ENCODE measurements around the gene OGFOD3.
"Not testable (repeated sequence)": the region's sequence is repeated elsewhere in the genome, so short reads cannot be mapped to it uniquely, and the experiment has no call there.

OGFOD3 gene

DNA sequence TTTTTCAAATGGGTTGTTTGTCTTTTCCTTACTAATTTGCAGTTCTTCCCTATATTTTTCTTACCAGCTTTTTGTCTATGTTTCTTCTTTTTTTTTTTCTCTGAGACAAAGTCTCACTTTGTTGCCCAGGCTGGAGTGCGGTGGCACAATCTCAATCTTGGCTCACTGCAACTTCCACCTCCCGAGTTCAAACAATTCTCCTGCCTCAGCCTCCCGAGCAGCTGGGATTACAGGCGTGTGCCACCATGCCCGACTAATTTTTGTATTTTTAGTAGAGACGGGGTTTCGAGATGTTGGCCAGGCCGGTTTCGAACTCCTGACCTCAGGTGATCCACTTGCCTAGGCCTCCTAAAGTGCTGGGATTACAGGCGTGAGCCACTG is 45.3 kb downstream of the OGFOD3 start:
- DNase-seq (ENCODE audit: low spot score): not testable (repeated sequence)

DNA sequence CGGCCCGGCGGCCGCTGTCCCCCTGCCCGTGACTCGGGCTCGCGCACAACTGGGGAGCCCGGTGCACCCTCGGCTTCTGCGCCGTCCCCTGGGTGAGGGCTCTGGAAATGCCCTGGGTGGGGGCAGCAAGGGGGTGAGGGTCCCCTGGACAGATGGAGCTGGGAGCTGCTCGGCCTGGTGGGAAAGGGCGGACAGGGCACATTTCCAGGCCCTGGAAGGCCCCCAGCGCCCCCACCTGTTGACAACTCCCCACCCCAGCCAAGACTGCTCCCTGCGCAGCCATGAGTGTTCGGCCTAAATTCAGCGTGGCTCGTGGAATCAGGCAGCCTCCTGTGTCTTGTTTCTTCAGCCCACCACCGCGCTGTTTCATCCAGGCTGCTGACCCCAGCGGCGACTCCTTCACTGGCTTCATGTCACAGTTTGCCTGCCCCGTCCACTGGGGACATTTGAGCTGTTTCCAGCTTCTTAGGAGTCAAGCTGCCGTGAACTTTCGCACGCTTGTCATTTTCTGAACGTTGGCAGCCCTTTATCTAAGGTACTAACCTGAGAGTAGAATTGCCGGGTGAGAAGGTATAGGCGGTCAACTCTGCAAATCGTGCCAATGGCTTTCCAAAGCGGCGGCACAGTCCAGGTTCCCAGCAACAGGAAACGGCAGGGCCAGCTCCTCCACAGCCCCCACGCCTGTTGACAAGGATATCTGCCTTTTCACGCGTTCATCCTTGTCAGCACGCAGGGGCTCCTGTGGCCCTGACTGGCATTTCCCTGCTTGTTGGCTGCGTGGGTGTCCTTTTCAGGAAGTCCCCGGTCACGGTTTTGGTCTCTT is 45.9 kb downstream of the OGFOD3 start:
- DNase-seq (ENCODE audit: low spot score): no peak

DNA sequence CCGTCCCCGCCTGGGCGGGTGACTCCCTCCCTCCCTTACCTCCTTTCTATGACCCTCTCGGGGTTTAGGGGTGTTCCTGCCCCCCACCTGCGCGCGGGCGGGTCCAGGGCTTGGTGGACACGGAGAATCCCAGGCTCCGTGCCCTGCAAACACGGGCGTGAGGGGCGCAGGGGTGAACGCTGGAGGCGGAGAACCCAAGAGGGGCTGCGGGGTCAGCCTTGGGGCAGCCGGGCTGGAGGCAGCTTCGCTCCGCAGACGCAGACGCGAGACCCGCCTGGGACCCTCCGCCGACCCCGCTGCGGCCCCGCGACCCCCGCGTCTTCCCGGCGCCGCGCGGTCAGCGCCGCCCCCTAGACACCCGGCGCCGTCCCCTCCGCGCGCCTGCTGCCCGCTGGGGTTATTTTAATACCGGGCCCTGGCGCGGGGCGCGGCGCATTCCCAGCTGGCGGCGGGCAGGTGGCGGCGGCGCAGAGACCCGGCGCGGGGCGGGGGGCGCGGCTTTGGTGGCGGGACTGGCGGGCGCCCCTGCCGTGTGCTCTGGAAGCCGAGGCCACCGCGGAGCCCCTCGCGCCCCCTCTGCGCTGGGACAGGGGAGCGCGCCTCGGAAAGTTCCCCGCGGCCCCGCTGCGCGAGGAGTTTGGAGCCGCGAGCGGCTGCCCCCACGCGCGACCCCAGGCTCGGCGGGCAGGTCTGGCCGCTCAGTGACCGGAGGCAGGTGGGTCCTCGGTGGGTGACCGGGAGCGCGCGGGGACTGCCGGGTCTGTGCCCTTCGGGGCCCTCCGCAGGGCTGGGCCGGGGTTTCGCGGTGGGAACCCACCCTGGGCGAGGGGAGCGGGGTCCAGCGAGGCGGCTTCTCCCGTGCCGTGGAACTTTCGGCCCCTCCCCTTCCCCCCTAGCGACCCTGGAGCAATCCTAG is 46.8 kb downstream of the OGFOD3 start, which contains the start of gene UTS2R:
Gene UTS2R (plus strand): TSS at position 433 of the 916 bp plus-strand sequence. CDS start 2,560 bp downstream, outside the sequence.
- no peak for DNase-seq (ENCODE audit: low spot score)

DNA sequence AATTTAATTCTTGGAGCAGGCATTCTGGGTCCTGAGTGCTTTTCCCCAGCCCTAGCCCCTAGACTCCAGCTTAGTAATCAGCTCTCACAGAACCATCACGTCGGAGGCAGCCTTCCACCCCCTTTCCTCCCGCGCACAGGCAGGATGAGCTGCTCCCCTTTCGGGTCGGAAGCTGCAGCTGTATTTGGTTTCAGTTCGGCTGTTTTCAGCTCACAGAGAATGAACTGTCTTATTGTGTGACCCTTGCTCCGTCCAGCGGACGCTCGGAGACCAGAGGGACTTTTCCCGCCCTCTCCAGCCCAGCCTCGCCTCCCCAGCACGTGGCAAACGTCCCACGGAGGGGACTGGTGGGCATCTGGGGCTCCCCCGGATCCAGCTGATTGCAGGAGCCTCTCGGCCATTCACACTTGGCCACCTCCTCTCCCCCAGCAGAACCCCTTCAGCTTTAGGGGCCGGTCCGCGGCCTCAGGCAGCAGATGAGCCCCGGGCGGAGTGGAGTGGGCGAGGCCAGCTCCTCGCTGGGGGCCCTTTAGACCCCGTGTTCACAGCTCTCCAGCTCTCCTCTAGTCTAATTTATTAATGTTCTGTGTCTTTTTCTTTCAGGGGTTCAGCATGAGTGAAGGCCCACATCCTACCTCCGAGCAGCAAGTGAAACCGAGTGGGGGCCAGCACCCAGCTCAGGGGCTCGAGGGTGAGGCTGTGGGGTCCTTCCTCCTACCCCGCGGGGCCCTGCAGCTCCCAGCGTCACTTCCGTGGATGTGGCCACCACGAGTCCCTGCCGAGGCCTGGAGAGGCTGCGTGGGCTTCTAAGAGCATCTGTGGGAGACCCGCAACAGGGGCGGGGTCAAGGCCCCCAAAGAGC is 47.7 kb downstream of the OGFOD3 start:
- DNase-seq (ENCODE audit: low spot score): no peak

DNA sequence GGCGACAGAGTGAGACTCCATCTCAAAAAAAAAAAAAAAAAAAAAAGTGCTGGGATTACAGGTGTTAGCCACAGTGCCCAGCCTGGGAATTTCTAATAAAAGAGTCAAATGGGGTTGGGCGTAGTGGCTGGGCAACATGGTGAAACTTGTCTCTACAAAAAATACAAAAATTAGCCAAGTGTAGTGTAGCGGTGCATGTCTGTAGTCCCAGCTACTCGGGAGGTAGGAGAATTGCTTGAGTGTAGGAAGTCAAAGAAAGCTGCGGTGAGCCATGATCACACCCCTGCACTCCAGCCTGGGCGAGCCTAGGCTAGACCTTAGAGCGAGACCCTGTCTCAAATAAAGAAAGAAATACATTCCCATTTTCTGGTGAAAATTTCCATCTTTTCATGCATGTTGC is 49.2 kb downstream of the OGFOD3 start:
- no peak for DNase-seq (ENCODE audit: low spot score)

DNA sequence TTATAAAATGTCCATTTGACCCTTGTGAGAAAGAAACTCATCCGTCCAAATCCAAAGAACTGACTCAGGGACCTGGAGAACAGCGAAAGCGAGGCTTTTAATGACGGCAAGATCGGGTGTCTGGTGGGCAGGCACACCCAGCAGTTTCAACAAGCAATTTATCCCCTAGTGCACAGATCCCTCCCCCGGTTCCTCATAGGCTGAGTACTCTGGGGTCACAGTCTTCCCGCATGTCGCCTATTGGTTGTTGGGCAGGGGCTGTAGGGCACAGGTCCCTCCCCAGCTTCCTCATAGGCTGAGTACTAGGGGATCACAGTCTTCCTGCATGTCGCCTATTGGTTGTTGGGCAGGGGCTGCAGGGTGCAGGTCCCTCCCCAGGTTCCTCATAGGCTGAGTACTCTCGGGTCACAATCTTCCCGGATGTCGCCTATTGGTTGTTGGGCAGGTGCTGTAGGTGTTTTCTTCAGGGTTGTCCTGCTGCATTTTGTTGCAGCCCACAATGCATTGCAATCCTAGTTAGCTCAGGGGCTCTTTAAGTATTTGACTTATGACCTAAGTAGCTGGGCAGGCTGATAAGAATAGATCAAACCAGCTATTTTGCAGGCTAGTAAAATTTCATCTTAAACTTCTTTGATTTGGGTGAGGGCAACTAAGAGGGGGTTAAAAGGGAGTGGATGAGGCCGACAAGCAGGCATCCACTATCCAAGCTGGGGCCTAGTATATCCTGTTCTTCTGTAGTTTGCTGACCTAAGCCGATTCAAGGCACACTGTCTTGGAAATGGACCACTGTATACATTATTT is 50.5 kb downstream of the OGFOD3 start:
- DNase-seq (ENCODE audit: low spot score): peak; percentile 88

DNA sequence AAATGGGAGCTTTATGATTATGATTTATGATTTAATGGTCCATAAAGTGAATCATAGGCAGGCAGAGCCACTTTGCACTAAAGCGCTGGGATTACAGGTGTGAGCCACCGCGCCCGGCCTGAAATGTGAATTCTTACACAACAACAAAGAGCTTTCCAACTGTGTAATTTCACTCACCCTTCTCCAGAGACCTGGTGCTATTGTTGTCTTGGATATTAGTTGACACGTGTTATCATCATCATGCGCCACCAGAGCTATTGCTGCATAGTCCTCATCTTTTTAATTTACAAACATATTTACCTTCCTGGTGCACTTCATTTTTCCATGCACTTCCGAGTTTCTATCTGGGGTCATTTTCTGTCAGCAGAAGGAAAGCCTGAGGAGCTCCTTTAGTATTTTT is 51.6 kb downstream of the OGFOD3 start:
- no peak for DNase-seq (ENCODE audit: low spot score)

DNA sequence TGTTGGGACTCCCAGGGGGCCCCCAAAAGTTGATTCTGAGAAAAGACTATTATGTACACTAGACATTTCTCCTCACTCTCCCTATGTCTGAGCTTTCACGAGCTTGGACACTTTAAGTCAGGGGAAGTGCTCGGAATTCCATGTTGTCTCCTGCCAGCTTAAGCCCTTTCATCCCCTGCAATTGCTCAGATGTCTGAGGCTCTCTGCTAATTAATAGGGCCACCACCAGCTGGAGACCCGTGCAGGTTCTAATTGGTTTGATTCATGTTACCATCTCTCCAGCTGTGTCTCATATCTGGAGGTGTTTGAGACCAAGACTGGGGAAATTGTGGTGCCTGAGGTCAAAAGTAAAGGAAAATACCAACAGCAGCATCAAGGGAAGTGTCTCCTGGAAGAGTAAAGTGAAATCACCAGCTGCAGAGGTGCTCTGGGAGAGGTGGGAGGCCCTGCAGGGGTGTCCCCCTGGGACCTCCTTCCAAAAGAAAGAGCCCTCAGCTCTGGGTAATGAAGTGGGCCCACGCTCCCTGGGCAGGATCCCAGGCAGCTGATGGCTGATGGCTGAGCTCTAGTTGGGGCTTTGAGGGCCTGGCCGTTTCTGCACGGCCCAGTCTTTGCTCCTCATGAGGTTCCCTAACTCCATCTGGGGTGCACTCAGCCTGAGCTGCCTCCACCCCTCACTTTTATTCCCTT is 52.6 kb downstream of the OGFOD3 start:
- no peak for DNase-seq (ENCODE audit: low spot score)

DNA sequence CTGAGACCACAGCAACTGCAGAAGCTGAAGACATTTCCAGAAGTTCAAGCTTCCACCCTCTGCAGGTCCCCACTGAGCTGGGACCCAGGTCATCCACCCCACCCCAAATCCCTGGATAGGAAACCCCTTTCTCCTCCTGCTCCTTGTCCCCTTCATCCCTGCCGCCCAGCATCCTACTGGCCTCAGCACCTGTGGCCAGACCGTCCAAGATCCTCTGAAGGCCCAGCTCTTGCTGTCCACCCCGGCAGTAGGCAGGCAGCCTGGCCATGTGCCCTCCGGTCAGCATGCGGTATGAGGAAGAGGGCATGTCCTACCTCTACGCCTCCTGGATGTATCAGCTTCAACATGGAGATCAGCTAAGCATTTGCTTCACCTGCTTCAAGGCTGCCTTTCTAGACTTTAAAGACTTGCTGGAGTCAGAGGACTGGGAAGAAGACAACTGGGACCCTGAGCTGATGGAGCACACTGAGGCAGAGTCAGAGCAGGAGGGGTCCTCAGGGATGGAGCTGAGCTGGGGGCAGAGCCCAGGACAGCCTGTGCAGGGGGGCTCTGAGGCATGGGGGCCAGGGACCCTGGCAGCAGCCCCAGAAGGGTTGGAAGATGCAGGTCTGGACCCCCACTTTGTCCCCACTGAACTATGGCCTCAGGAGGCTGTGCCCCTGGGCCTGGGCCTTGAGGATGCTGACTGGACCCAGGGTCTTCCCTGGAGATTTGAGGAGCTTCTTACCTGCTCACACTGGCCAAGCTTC is 56.3 kb downstream of the OGFOD3 start:
- no peak for DNase-seq (ENCODE audit: low spot score)

DNA sequence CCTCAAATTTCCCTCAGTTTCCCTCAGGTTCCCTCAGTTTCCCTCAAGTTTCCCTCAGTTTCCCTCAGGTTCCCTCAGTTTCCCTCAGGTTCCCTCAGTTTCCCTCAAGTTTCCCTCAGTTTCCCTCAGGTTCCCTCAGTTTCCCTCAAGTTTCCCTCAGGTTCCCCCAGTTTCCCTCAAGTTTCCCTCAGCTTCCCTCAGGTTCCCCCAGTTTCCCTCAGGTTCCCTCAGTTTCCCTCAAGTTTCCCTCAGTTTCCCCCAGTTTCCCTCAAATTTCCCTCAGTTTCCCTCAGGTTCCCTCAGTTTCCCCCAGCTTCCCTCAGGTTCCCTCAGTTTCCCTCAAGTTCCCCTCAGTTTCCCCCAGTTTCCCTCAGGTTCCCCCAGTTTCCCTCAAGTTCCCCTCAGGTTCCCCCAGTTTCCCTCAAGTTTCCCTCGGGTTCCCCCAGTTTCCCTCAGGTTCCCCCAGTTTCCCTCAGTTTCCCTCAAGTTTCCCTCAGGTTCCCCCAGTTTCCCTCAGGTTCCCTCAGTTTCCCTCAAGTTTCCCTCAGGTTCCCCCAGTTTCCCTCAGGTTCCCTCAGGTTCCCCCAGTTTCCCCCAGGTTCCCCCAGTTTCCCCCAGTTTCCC is 58.8 kb downstream of the OGFOD3 start:
- DNase-seq (ENCODE audit: low spot score): not testable (repeated sequence)

DNA sequence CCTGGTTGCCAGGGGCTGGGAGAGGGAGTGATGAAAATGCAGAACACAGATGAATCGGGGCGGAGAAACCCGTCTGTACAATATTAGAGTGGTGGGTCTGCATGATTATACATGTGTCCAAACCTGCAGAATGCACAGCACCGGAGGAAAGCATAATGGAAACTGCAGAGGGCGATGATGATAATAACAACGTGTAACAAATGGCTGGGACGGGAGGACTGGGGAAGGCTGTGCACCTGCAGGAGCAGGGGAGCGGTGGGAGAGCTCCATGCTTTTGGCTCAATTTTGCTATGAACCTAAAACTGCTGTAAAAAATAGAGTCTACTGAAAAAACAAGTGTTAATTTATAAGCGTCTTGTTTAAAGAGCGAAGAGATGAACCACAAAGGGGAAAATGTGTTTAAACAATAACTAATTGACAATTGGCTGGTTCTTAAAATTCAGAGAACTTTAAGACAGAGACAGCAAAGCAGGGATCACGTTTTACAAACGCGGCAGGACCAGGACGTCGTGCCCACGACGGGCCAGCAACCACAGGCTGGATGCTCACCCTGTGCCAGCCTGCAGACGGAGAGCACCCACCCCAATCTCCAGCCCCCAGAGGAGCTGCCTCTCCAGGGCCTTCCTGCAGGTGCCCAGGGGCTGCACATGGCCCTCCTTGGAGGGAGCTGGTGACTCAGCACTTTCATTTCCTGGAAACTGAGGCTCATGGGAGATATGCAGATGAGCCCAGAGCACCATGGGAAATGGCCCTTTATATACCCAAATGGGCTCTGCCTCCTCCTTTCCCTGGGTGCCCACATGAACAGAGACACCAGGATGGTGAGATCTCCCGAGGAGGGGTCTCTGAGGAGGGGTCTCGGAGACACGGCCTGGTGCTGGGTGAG is 59.7 kb downstream of the OGFOD3 start, which contains the start of gene TEX19:
Gene TEX19 (plus strand): TSS at position 783 of the 886 bp plus-strand sequence. CDS start 2,904 bp downstream, outside the sequence.
- DNase-seq (ENCODE audit: low spot score): peak; percentile 50

DNA sequence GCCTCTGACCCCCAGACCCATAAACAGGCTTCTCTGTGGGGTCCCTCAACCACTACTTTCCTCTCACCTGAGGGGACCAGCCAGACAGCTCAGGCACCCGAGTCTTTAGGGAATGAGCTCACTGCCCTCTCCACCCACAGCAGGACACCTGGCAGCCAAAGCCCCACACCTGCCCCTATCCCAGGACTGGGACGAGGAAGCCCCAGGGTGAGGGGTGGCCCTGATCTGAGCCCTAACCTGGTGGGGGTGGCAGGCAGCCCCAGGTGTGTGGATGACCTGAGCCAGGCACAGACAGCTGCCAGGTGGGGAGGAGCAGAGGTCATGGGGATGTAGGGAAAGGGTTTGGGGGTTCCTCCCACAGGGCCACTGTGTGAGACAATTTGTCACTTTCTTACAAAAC is 61.0 kb downstream of the OGFOD3 start:
- no peak for DNase-seq (ENCODE audit: low spot score)

DNA sequence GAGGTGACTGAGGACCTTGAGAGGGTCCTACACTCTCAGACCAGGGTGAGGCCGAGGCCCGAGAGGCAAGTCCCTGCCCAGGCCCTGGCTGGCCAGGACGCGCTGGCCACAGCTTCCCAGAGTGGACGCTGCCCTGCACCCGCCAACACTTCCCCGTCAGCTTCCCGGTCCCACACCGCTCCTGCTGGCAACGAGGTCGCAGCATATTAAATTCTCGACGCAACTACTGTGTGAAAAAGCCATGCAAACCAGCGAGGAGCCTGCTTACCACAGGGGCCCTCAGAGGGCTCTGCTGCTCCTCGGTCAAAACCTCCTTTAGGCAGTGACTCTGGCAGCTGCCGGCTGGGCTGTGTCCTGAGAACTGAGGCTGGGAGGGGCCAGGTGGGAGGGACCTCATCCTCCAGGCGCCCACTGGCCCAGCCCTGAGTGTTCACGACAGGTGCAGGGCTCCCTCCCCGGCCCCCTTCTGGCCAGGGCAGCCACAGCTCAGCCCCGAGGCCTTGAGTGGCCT is 61.5 kb downstream of the OGFOD3 start:
- no peak for DNase-seq (ENCODE audit: low spot score)

DNA sequence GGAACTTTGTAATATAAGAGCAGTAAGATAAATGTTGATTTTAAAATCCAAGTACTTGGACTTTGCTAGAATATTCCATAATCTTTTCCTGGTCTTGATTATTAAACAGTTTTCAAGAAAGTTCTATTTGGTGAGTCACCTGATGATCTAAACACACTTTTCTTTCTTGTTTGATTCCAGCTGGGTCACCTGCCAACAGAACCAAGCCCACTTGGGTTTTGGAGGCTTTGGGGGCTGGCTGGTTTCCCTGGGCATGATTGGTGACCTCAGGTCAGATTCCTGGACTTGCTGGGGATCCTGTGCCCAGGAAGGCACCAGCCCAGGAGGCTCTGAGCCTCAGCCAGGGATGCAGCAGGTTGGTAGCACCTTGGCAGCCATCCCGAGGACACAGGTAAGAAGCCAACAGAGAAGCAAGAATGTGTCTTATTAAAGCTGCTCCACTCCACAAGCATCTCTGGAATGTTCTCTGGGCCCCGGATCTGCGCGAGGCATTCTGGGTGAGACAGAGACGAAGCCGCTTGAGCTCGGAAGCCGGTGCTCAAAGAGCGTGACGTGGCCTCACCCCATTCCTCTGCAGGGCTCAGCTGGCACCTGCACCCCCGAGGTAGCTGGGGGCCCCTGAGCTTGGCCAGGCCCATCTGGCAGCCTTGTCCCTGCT is 62.5 kb downstream of the OGFOD3 start:
- DNase-seq (ENCODE audit: low spot score): peak; percentile 71

DNA sequence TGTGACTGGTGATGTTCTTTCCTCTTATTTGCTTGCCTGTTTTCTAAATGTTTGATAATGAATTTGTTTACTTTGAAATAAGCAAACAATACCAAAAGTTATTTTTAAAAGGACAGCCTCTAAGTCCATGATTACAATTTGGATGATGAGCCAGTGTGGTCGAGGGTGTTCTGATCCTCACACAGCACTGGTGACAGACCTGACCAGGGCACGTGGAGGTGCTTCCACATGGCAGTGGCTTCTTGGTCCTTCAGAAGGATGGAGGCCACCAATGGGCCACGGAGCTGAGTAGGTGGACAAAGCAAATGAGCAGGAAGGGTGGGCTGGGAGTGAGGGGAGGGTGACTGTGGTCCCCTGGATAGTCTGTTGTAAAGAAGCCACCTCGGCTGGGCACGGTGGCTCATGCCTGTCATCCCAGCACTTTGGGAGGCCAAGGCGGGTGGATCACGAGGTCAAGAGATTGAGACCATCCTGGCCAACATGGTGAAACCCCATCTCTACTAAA is 63.5 kb downstream of the OGFOD3 start:
- DNase-seq (ENCODE audit: low spot score): no peak

DNA sequence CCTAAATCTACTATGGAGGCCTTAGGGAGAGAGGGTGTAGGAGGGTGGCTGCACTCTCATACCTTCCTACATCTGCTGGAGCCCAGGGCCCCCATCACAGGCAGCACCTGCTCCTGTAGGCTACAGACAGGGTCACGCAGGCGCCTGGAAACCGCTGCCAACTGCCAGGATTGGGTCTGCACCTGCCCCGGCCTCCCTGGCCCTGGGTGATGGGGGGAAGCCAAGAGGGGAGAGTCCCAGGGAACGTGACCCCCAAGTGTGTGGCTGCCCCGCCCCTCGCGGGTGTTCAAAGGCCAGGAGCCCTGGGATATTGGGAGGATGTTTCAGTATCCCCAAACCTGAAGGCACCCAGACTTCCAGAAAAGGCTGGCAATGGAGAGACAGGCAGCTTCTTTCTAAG is 64.9 kb downstream of the OGFOD3 start:
- no peak for DNase-seq (ENCODE audit: low spot score)

All from SW480 (cell line).